ENCODE results near the gene CYP46A1. TPM values are rescaled to one million over a fixed set of nuclear protein-coding genes. Genes with fewer than 3 reads are reported as not detected.

CYP46A1 gene
- total and polyA plus RNA-seq, 2 experiments from 2014 or later: 0.22 to 0.29 TPM

GRCh38 chr14:99703381-99703780 lies 19.3 kb downstream of the CYP46A1 start:
- no peak overlapping the region for H3K9ac ChIP-seq
- H3K9me3 ChIP-seq (ENCODE audit: low read depth): peaks cover 5% of the 10 kb centered on the region
- in situ Hi-C loops (cut with MboI): no loop called here
- no peaks in the 10 kb centered on the region for H3K79me2 ChIP-seq (ENCODE audit: insufficient read depth)
- no peaks in the 10 kb centered on the region for H3K9me2 ChIP-seq (ENCODE audit: insufficient read depth)
- H3F3A ChIP-seq (ENCODE audit: insufficient read depth): no peaks in the 10 kb centered on the region
- no peak overlapping the region for H3K4me3 ChIP-seq
- no peaks in the 10 kb centered on the region for H3K36me3 ChIP-seq (ENCODE audit: low read depth)
- 57 to 60% methylated on average over 3 of the region's 3 CpGs for WGBS, 2 experiments (ENCODE audit: low coverage in 1 of 2, low lambda C conversion rate in 2 of 2, missing lambda C conversion rate in 2 of 2)
- H2AFZ ChIP-seq: no peak overlapping the region
- DNase-seq: no peak
- H3K27me3 ChIP-seq (replicated peaks; ENCODE audit: insufficient read depth): no peaks in the 10 kb centered on the region
- H3K27ac ChIP-seq: no peak overlapping the region
- no peak overlapping the region for H3K4me2 ChIP-seq (ENCODE audit: unreplicated experiment)
- no peak for TF ChIP-seq EZH2 (IDR thresholded peaks at IDR 0.05; ENCODE audit: insufficient read depth, poor library complexity, severe bottlenecking)
- no peak for TF ChIP-seq EZH2phosphoT487 (IDR thresholded peaks at IDR 0.05; ENCODE audit: insufficient read depth, low read depth)
- no peaks in the 10 kb centered on the region for H4K20me1 ChIP-seq (ENCODE audit: insufficient read depth)
- no peaks in the 10 kb centered on the region for H3K4me1 ChIP-seq (ENCODE audit: insufficient read depth)

GRCh38 chr14:99704037-99704436 lies 19.9 kb downstream of the CYP46A1 start:
- TF ChIP-seq EZH2phosphoT487 (IDR thresholded peaks at IDR 0.05; ENCODE audit: insufficient read depth, low read depth) (no peak), EZH2 (IDR thresholded peaks at IDR 0.05; ENCODE audit: insufficient read depth, poor library complexity, severe bottlenecking) (no peak)
- DNase-seq: no peak
- Histone ChIP-seq H2AFZ (no peak overlapping the region), H3F3A (ENCODE audit: insufficient read depth) (no peaks in the 10 kb centered on the region), H3K9me3 (ENCODE audit: low read depth) (peaks cover 5% of the 10 kb centered on the region), H3K27ac (no peak overlapping the region), H4K20me1 (ENCODE audit: insufficient read depth) (no peaks in the 10 kb centered on the region), H3K9me2 (ENCODE audit: insufficient read depth) (no peaks in the 10 kb centered on the region), H3K4me1 (ENCODE audit: insufficient read depth) (no peaks in the 10 kb centered on the region), H3K27me3 (replicated peaks; ENCODE audit: insufficient read depth) (0 out of 2 replicates have a peak, but pooled peaks cover 3% of the 10 kb centered on the region), H3K4me3 (no peak overlapping the region), H3K4me2 (ENCODE audit: unreplicated experiment) (no peak overlapping the region), H3K79me2 (ENCODE audit: insufficient read depth) (no peaks in the 10 kb centered on the region), H3K9ac (no peak overlapping the region), H3K36me3 (ENCODE audit: low read depth) (no peaks in the 10 kb centered on the region)
- in situ Hi-C loops (cut with MboI): no loop called here
- WGBS, 2 experiments (ENCODE audit: low coverage in 1 of 2, low lambda C conversion rate in 2 of 2, missing lambda C conversion rate in 2 of 2): 81 to 83% methylated on average over 2 of the region's 2 CpGs

DNA sequence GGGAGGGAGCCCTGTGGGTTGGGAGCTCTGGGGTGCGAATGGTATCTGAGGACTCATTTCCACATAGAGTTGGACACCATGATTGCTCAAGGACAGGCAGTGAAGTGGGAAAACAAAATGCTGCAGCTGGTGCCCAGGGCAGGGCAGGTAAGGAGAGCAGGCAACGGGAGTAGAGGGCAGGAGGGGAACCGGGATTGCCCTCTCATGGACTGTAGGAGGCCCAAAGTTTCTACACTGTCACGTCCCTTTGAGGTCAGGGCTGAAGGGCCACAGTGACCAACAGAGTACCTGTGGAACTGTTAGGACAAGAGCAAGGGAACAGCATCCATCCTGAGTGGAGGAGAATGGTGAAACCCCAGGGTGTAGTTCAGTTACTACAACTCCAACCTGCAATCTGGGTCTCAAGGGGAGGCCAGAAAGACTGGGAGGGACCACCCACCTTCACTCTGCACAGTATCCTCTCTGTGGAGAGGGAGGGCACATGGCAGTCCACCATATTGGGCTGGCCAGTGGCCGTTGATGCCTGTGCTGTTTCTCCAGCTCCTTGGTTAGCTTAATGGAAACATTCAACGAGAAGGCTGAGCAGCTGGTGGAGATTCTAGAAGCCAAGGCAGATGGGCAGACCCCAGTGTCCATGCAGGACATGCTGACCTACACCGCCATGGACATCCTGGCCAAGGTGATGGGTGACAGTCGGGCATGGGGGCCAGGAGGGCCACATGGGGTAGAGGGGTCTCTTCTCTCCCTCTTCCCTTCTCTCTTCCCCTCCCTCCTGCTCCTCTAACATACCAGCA lies 22.2 kb downstream of the CYP46A1 start:
- Histone ChIP-seq H4K20me1 (ENCODE audit: insufficient read depth) (no peaks in the 10 kb centered on the region), H3K4me2 (ENCODE audit: unreplicated experiment) (no peak overlapping the region), H3F3A (ENCODE audit: insufficient read depth) (no peaks in the 10 kb centered on the region), H3K4me3 (no peak overlapping the region), H3K79me2 (ENCODE audit: insufficient read depth) (no peaks in the 10 kb centered on the region), H3K27me3 (replicated peaks; ENCODE audit: insufficient read depth) (peaks cover 22% of the 10 kb centered on the region), H3K9ac (no peak overlapping the region), H3K36me3 (ENCODE audit: low read depth) (no peaks in the 10 kb centered on the region), H3K4me1 (ENCODE audit: insufficient read depth) (no peaks in the 10 kb centered on the region), H3K9me2 (ENCODE audit: insufficient read depth) (no peaks in the 10 kb centered on the region), H2AFZ (no peak overlapping the region), H3K9me3 (ENCODE audit: low read depth) (peaks cover 5% of the 10 kb centered on the region), H3K27ac (no peak overlapping the region)
- WGBS, 2 experiments (ENCODE audit: low coverage in 1 of 2, low lambda C conversion rate in 2 of 2, missing lambda C conversion rate in 2 of 2): 35 to 45% methylated on average over 8 of the region's 8 CpGs
- DNase-seq: no peak
- TF ChIP-seq EZH2 (IDR thresholded peaks at IDR 0.05; ENCODE audit: insufficient read depth, poor library complexity, severe bottlenecking): no peak
- no peak for TF ChIP-seq EZH2phosphoT487 (IDR thresholded peaks at IDR 0.05; ENCODE audit: insufficient read depth, low read depth)
- in situ Hi-C loops (cut with MboI): no loop called here

DNA sequence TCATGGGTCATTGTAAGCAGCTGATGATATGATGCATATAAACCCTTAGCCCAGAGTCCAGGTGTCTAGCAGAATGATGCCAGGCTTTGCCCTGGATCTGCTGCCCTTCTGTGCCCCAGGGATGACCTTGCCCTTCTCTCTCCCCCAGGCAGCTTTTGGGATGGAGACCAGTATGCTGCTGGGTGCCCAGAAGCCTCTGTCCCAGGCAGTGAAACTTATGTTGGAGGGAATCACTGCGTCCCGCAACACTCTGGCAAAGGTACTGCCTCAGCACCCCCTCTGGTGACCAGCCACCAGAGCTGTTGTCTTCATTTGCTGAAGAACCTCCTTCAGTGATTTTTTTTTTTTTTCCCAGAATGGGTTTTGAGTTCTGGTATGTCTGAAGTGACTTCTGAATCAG lies 23.3 kb downstream of the CYP46A1 start:
- no peak overlapping the region for H2AFZ ChIP-seq
- peaks cover 33% of the 10 kb centered on the region for H3K27me3 ChIP-seq (replicated peaks; ENCODE audit: insufficient read depth)
- in situ Hi-C loops (cut with MboI): no loop called here
- WGBS, 2 experiments (ENCODE audit: low coverage in 1 of 2, low lambda C conversion rate in 2 of 2, missing lambda C conversion rate in 2 of 2): 91 to 96% methylated on average over 2 of the region's 2 CpGs
- H3K4me2 ChIP-seq (ENCODE audit: unreplicated experiment): no peak overlapping the region
- no peak overlapping the region for H3K27ac ChIP-seq
- H3K79me2 ChIP-seq (ENCODE audit: insufficient read depth): no peaks in the 10 kb centered on the region
- no peaks in the 10 kb centered on the region for H4K20me1 ChIP-seq (ENCODE audit: insufficient read depth)
- peaks cover under 1% of the 10 kb centered on the region for H3K9me3 ChIP-seq (ENCODE audit: low read depth)
- no peaks in the 10 kb centered on the region for H3K36me3 ChIP-seq (ENCODE audit: low read depth)
- H3K4me1 ChIP-seq (ENCODE audit: insufficient read depth): no peaks in the 10 kb centered on the region
- H3K4me3 ChIP-seq: no peak overlapping the region
- H3K9ac ChIP-seq: no peak overlapping the region
- H3F3A ChIP-seq (ENCODE audit: insufficient read depth): no peaks in the 10 kb centered on the region
- H3K9me2 ChIP-seq (ENCODE audit: insufficient read depth): no peaks in the 10 kb centered on the region
- TF ChIP-seq EZH2 (IDR thresholded peaks at IDR 0.05; ENCODE audit: insufficient read depth, poor library complexity, severe bottlenecking) (no peak), EZH2phosphoT487 (IDR thresholded peaks at IDR 0.05; ENCODE audit: insufficient read depth, low read depth) (no peak)
- DNase-seq: no peak

Data from GM23248 (cell line).